Erythroblast (primary cell): ENCODE measurements around the gene THSD4.

Source experiments
- GATA1 ChIP-seq: IDR thresholded peaks from 2 replicates; pipeline ENCODE4 v1.6.1; 2011; ENCODE audit warnings: low read depth, mild to moderate bottlenecking, control low read depth, low read length, moderate library complexity
- POLR2A ChIP-seq: IDR thresholded peaks from 2 replicates; pipeline ENCODE4 v1.6.1; 2011; ENCODE audit warnings: mild to moderate bottlenecking, low read length

- TF ChIP-seq POLR2A = no peak
- no peak for TF ChIP-seq GATA1
These were observed 322.6 kb downstream of the THSD4 start for GRCh38 chr15:71437919-71438318.
